Measurements from ENCODE around the gene ZSWIM6.

DNA sequence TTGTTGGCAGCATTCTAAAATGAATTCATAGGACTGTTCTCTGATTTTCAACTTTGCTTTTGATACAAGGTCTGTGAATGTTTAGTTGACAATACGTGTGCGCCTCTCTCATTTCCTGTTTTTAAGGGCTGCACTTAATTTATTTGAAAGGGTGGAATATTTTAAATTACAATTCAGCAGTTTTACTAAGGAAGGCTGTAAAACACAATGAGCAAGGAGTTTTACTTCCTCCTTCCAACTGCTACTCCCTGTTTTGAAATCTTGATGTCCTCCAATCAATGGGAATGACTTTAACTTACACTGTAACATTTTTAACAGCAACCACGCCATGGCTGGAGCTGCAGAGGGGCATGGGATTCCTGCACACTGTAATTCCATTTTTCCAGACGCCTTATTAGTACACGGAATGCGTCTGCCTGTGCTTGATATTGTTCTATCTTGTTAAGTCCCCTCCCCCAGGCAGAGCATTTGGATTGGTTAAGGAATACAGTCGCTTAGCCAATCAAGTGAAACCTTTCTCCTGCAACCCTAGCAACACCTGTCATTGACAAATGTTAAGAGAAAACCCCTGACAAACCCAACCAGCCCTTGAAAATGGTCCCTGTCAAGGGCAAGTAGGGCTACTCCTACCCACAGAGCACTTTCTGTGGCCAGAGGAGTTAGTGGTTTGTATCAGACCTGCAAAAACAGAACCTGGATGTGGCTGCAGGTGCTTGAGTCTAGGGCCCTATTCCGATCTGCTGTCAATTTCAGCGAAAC, 12.5 kb upstream of the ZSWIM6 start:
- TF ChIP-seq, protein P1, sequence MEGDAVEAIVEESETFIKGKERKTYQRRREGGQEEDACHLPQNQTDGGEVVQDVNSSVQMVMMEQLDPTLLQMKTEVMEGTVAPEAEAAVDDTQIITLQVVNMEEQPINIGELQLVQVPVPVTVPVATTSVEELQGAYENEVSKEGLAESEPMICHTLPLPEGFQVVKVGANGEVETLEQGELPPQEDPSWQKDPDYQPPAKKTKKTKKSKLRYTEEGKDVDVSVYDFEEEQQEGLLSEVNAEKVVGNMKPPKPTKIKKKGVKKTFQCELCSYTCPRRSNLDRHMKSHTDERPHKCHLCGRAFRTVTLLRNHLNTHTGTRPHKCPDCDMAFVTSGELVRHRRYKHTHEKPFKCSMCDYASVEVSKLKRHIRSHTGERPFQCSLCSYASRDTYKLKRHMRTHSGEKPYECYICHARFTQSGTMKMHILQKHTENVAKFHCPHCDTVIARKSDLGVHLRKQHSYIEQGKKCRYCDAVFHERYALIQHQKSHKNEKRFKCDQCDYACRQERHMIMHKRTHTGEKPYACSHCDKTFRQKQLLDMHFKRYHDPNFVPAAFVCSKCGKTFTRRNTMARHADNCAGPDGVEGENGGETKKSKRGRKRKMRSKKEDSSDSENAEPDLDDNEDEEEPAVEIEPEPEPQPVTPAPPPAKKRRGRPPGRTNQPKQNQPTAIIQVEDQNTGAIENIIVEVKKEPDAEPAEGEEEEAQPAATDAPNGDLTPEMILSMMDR (conservative IDR thresholded peaks at IDR 0.05), result no peak
- no peak for TF ChIP-seq ZFX (IDR thresholded peaks at IDR 0.05)

Data from C4-2B (cell line).